A549 (cell line): Measurements from ENCODE around the gene ELAVL1. TPM values are rescaled to one million over a fixed set of nuclear protein-coding genes. Genes with fewer than 3 reads are reported as not detected.

Source experiments
- ATAC-seq, 2 experiments: fragments of 200-7000 bp in 1 of 2; fragments of >200 bp in 1 of 2; cut with Nextera tagmentation in 1 of 2; cut with Tn5 transposase in 1 of 2; 3 replicates each; pipeline versions ENCODE4 v1.8.0 to v1.9.1; 2018 to 2020; ENCODE audit warnings: mild to moderate bottlenecking in 1 of 2, moderate library complexity in 1 of 2
- CTCF ChIA-PET: fragments of 300-600 bp; sonication (Branson Sonifier 250); formaldehyde crosslinking; extraction: SDS; loops from one replicate; lab custom pipeline; 2021; ENCODE audit warnings: antibody characterized with exemption, inconsistent platforms; lab: Yijun Ruan, JAX
- POLR2A ChIA-PET: fragments of 350-600 bp; formaldehyde crosslinking; extraction: SDS; loops from one replicate; lab custom pipeline; 2021; ENCODE audit warnings: antibody characterized with exemption, inconsistent platforms; lab: Yijun Ruan, JAX
- DNase-seq, 2 experiments: peaks; one replicate each; pipeline versions ENCODE4 v3.0.0 to v3.0.0-alpha.2; 2011 to 2016; ENCODE audit warnings: low read depth in 1 of 2, low spot score in 1 of 2
- FAIRE-seq: peaks from 2 replicates; lab custom pipeline; 2011; peaks lifted over from hg19 to GRCh38; lab: Jason Lieb, UNC
- H3K27ac ChIP-seq, 2 experiments: fragments of >200 bp; sonication (Bioruptor Twin); formaldehyde crosslinking; 3 replicates each; pipeline ENCODE4 v1.5.1; 2016 to 2017
- H3K4me1 ChIP-seq: fragments of >200 bp; sonication (Bioruptor Twin); formaldehyde crosslinking; 3 replicates; pipeline ENCODE4 v1.6.1; 2016
- H3K4me2 ChIP-seq: fragments of >200 bp; sonication (Bioruptor Twin); formaldehyde crosslinking; 3 replicates; pipeline ENCODE4 v1.6.1; 2016
- H3K4me3 ChIP-seq: fragments of >200 bp; sonication (Bioruptor Twin); formaldehyde crosslinking; 3 replicates; pipeline ENCODE4 v1.5.1; 2016
- H3K9me3 ChIP-seq: fragments of >200 bp; sonication (Bioruptor Twin); formaldehyde crosslinking; 3 replicates; pipeline ENCODE4 v1.6.1; 2016
- EHF ChIP-seq: fragments of 250-450 bp; sonication (Bioruptor Pico); IDR thresholded peaks from 2 replicates; pipeline ENCODE4 v1.5.0; 2020; ENCODE audit warnings: mild to moderate bottlenecking
- GATA3 ChIP-seq: IDR thresholded peaks from 2 replicates; pipeline ENCODE4 v1.6.1; 2012; ENCODE audit warnings: borderline replicate concordance
- HEYL ChIP-seq: fragments of 250-450 bp; sonication (Bioruptor Pico); IDR thresholded peaks from 2 replicates; pipeline ENCODE4 v1.8.0; 2021; ENCODE audit warnings: mild to moderate bottlenecking, moderate library complexity
- HOXA7 ChIP-seq: fragments of 250-450 bp; sonication (Bioruptor Pico); IDR thresholded peaks from 2 replicates; pipeline ENCODE4 v1.5.0; 2020; ENCODE audit warnings: mild to moderate bottlenecking, moderate library complexity
- JUN ChIP-seq, 2 experiments: fragments of >200 bp; sonication (Bioruptor Twin); formaldehyde crosslinking; IDR thresholded peaks; 2 replicates in 1 of 2; 3 replicates in 1 of 2; pipeline ENCODE4 v1.6.1; 2016 to 2017
- JUNB ChIP-seq: fragments of >200 bp; sonication (Bioruptor Twin); formaldehyde crosslinking; IDR thresholded peaks from 2 replicates; pipeline ENCODE4 v1.6.1; 2016
- KDM5A ChIP-seq: fragments of 200-600 bp; sonication (generic); IDR thresholded peaks from 2 replicates; pipeline ENCODE4 v1.6.1; 2016; ENCODE audit warnings: antibody characterized with exemption, mild to moderate bottlenecking
- MAFK ChIP-seq: fragments of 450-650 bp; IDR thresholded peaks from 2 replicates; pipeline ENCODE4 v1.6.1; 2014; ENCODE audit not compliant: partially characterized antibody
- NFE2L2 ChIP-seq: fragments of 150-350 bp; conservative IDR thresholded peaks from 2 replicates; pipeline ENCODE4 v1.6.1; 2014; ENCODE audit warnings: low read length
- NPAS2 ChIP-seq: fragments of 250-450 bp; sonication (Bioruptor Pico); IDR thresholded peaks from 2 replicates; pipeline ENCODE4 v1.8.0; 2022; ENCODE audit warnings: mild to moderate bottlenecking, moderate library complexity, borderline replicate concordance
- POLR2AphosphoS2 ChIP-seq: conservative IDR thresholded peaks from 2 replicates; pipeline ENCODE4 v1.6.1; 2012; ENCODE audit warnings: low read length, improper control_type of control experiment, inconsistent platforms
- RARB ChIP-seq: fragments of 250-450 bp; sonication (Bioruptor Pico); IDR thresholded peaks from 2 replicates; pipeline ENCODE4 v1.8.0; 2021; ENCODE audit warnings: mild to moderate bottlenecking, moderate library complexity
- RFX5 ChIP-seq: fragments of 450-650 bp; IDR thresholded peaks from 2 replicates; pipeline ENCODE4 v1.7.1; 2014; ENCODE audit warnings: antibody characterized with exemption, mild to moderate bottlenecking, moderate library complexity
- ZFP36 ChIP-seq: fragments of 450-650 bp; IDR thresholded peaks from 2 replicates; pipeline ENCODE4 v1.6.1; 2014; ENCODE audit warnings: borderline replicate concordance; ENCODE audit not compliant: partially characterized antibody
- WGBS: methylation state at CpG from one replicate; pipeline ENCODE4 v1.1.6; 2017; ENCODE audit errors: missing lambda C conversion rate; 5-methylcytosine and 5-hydroxymethylcytosine counted together
- polyA plus RNA-seq, 4 experiments: library from polyadenylated mRNA; depleted of rRNA in 3 of 4; stranded (reverse); fragments of >200 nt; fragmentation: RNase III in 1 of 4; extraction: RNeasy Plus Mini Kit Qiagen cat#74134 plus additional on column Dnase treatment in 1 of 4; gene quantifications; 2 replicates in 3 of 4; 3 replicates in 1 of 4; pipeline ENCODE4 v1.2.3, GENCODE V29; 2011 to 2017
- TF ChIP-seq, protein P1 (sequence below): IDR thresholded peaks from 2 replicates; pipeline ENCODE4 v1.6.1; 2012; ENCODE audit warnings: low read depth, borderline replicate concordance
- TF ChIP-seq, protein P2 (sequence below): fragments of >200 bp; sonication (Bioruptor Twin); formaldehyde crosslinking; IDR thresholded peaks from 2 replicates; pipeline ENCODE4 v1.6.1; 2016
- TF ChIP-seq, protein P3 (sequence below): fragments of >200 bp; sonication (Bioruptor Twin); formaldehyde crosslinking; IDR thresholded peaks from 3 replicates; pipeline ENCODE4 v1.6.1; 2016
- TF ChIP-seq, protein P4 (sequence below): fragments of 250-450 bp; sonication (Bioruptor Pico); IDR thresholded peaks from 2 replicates; pipeline ENCODE4 v1.5.0; 2021; ENCODE audit warnings: mild to moderate bottlenecking, moderate library complexity, borderline replicate concordance
- TF ChIP-seq, protein P5 (sequence below): fragments of 150-350 bp; IDR thresholded peaks from 2 replicates; pipeline ENCODE4 v1.6.1; 2014; ENCODE audit warnings: low read depth, mild to moderate bottlenecking, low read length
- TF ChIP-seq, protein P6 (sequence below): fragments of 250-450 bp; sonication (Bioruptor Pico); IDR thresholded peaks from 2 replicates; pipeline ENCODE4 v1.5.0; 2020; ENCODE audit warnings: low read depth, mild to moderate bottlenecking, moderate library complexity

Gene ELAVL1
- polyA plus RNA-seq, 2 of the 4 experiments (the other 2 are of a cell fraction) = 39.3 to 55.6 TPM

DNA sequence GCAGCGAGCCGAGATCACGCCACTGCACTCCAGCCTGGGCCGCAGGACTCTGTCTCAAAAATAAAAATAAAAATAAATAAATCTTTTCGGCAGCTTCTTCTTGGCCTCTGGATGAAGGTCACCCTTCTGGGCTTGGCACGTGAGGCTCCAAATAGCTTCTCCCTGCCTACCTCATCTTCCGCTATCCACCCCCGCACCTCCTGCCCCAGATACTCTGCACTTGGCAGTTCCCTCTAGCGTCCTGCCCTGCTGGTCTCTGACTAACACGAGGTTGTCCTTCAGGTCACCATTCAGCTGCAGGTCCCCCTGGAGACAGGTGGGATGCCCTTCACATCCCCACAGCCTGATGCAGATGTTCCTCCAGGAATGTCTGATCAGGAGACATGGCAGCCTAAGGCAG lies 38.6 kb upstream of the ELAVL1 start:
- no peak for ATAC-seq
- H3K4me3 ChIP-seq = no peak overlapping the region
- FAIRE-seq = no peak
- ChIA-PET CTCF (interaction anchor here (0.6 kb wide), 1 partner anchor 177 kb away, joined by 3 read pairs; no protein-coding TSS in a partner anchor), POLR2A (no interaction called here)
- DNase-seq = no peak
- no peak overlapping the region for H3K4me2 ChIP-seq
- H3K27ac ChIP-seq = no peak overlapping the region
- H3K9me3 ChIP-seq = no peaks in the 10 kb centered on the region
- no peaks in the 10 kb centered on the region for H3K4me1 ChIP-seq
- 83% methylated on average over 10 of the region's 10 CpGs for WGBS
- TF ChIP-seq, protein P1, sequence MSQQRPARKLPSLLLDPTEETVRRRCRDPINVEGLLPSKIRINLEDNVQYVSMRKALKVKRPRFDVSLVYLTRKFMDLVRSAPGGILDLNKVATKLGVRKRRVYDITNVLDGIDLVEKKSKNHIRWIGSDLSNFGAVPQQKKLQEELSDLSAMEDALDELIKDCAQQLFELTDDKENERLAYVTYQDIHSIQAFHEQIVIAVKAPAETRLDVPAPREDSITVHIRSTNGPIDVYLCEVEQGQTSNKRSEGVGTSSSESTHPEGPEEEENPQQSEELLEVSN = no peak

DNA sequence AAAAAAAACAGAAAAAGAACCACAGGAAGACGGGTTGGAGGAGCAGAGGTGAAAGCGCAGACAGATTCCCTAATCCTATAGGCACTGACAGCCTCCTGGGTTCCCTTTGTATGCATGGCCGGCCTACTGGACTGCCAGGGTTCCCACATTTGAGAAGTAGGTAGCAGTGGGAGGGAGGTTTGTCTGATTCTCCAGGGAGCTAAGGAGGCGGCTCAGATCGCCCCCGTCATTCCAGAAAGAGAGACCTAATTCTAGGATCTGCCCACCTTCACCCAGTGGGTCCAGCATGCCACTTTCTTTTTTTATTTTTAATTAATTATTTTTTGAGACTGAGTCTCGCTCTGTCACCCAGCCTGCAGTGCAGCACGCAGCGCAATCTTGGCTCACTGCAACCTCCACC lies 37.5 kb upstream of the ELAVL1 start:
- Histone ChIP-seq H3K4me1 (no peaks in the 10 kb centered on the region), H3K4me3 (no peak overlapping the region), H3K4me2 (no peak overlapping the region), H3K9me3 (no peaks in the 10 kb centered on the region), H3K27ac (no peak overlapping the region)
- no peak for ATAC-seq
- no peak for FAIRE-seq
- POLR2A ChIA-PET = interaction anchor here (0.6 kb wide), 1 partner anchor 9 kb away, joined by 5 read pairs; no protein-coding TSS in a partner anchor
- DNase-seq = no peak
- TF ChIP-seq, protein P2, sequence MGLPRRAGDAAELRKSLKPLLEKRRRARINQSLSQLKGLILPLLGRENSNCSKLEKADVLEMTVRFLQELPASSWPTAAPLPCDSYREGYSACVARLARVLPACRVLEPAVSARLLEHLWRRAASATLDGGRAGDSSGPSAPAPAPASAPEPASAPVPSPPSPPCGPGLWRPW = no peak
- TF ChIP-seq KDM5A = no peak
- TF ChIP-seq ZFP36 = no peak
- no peak for TF ChIP-seq GATA3
- no peak for TF ChIP-seq RFX5
- no peak for TF ChIP-seq NPAS2 (CRISPR knock-in tag)
- no peak for TF ChIP-seq RARB
- TF ChIP-seq, protein P3, sequence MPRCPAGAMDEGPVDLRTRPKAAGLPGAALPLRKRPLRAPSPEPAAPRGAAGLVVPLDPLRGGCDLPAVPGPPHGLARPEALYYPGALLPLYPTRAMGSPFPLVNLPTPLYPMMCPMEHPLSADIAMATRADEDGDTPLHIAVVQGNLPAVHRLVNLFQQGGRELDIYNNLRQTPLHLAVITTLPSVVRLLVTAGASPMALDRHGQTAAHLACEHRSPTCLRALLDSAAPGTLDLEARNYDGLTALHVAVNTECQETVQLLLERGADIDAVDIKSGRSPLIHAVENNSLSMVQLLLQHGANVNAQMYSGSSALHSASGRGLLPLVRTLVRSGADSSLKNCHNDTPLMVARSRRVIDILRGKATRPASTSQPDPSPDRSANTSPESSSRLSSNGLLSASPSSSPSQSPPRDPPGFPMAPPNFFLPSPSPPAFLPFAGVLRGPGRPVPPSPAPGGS = no peak
- no peak for TF ChIP-seq NFE2L2
- TF ChIP-seq, protein P4, sequence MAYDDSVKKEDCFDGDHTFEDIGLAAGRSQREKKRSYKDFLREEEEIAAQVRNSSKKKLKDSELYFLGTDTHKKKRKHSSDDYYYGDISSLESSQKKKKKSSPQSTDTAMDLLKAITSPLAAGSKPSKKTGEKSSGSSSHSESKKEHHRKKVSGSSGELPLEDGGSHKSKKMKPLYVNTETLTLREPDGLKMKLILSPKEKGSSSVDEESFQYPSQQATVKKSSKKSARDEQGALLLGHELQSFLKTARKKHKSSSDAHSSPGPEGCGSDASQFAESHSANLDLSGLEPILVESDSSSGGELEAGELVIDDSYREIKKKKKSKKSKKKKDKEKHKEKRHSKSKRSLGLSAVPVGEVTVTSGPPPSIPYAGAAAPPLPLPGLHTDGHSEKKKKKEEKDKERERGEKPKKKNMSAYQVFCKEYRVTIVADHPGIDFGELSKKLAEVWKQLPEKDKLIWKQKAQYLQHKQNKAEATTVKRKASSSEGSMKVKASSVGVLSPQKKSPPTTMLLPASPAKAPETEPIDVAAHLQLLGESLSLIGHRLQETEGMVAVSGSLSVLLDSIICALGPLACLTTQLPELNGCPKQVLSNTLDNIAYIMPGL (CRISPR knock-in tag) = no peak
- TF ChIP-seq HOXA7 (CRISPR knock-in tag) = no peak
- TF ChIP-seq MAFK = no peak
- no peak for TF ChIP-seq EHF (CRISPR knock-in tag)
- no peak for TF ChIP-seq HEYL (CRISPR knock-in tag)
- TF ChIP-seq, protein P5, sequence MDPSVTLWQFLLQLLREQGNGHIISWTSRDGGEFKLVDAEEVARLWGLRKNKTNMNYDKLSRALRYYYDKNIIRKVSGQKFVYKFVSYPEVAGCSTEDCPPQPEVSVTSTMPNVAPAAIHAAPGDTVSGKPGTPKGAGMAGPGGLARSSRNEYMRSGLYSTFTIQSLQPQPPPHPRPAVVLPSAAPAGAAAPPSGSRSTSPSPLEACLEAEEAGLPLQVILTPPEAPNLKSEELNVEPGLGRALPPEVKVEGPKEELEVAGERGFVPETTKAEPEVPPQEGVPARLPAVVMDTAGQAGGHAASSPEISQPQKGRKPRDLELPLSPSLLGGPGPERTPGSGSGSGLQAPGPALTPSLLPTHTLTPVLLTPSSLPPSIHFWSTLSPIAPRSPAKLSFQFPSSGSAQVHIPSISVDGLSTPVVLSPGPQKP = no peak
- TF ChIP-seq JUNB = no peak
- TF ChIP-seq JUN (IDR thresholded peaks at IDR 0.05) = no peak
- TF ChIP-seq POLR2AphosphoS2 = no peak
- TF ChIP-seq, protein P6, sequence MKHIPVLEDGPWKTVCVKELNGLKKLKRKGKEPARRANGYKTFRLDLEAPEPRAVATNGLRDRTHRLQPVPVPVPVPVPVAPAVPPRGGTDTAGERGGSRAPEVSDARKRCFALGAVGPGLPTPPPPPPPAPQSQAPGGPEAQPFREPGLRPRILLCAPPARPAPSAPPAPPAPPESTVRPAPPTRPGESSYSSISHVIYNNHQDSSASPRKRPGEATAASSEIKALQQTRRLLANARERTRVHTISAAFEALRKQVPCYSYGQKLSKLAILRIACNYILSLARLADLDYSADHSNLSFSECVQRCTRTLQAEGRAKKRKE (CRISPR knock-in tag) = no peak
- CTCF ChIA-PET = no interaction called here
- WGBS = 83% methylated on average over 9 of the region's 9 CpGs
